Measurements from ENCODE around the gene FAM50A. TPM values are rescaled to one million over a fixed set of nuclear protein-coding genes. Genes with fewer than 3 reads are reported as not detected.

FAM50A gene
- total RNA-seq, 1 experiment from 2014 or later = 57.4 TPM

GRCh38 chrX:154490414-154491083, 46.6 kb downstream of the FAM50A start, which contains the start of gene SLC10A3:
SLC10A3 (minus strand) TSS chrX:154490629; CDS start chrX:154488940, 1,689 bp downstream.
- Histone ChIP-seq H3K56ac (ENCODE audit: insufficient read length, low read depth, low read length) (no peak within 1 kb of the TSS), H3K9me3 (ENCODE audit: control insufficient read depth, low read depth, low read length) (peaks cover 27% of the 10 kb centered on the region)

More at GRCh38 chrX:154490414-154491083, 46.6 kb downstream of the FAM50A start, which contains the start of gene SLC10A3:
- Mint-ChIP-seq H3K36me3 (ENCODE audit: insufficient read depth in 1 of 3, low read depth in 3 of 3) (peaks cover 3 to 14% (median 13%) of the 10 kb centered on the region in 3 experiments; a peak in 6 of 7 replicates), H3K4me1 (peaks cover 3 to 9% of the 10 kb centered on the region in 2 experiments; a peak in 3 of 4 replicates), H3K27me3 (ENCODE audit: low read depth) (peaks cover 5% of the 10 kb centered on the region; the same call in 1 of the 2 replicates), H3K4me3 (peak within 1 kb of the TSS; percentile 74 to 86), H3K27ac (peak within 1 kb of the TSS; percentile 79 to 96 (median 95); a peak in 5 of 7 replicates), H3K9me3 (peaks cover 53 to 70% of the 10 kb centered on the region in 2 experiments)
- H4K5ac ChIP-seq (ENCODE audit: insufficient read length, low read depth, low read length) = no peak within 1 kb of the TSS
- no peak within 1 kb of the TSS for H3K9ac ChIP-seq (ENCODE audit: extremely low read depth, insufficient read length, low read length)
- H4K20me1 ChIP-seq (ENCODE audit: control insufficient read depth, insufficient read depth, insufficient read length) = no peaks in the 10 kb centered on the region
- no peak within 1 kb of the TSS for H4K91ac ChIP-seq (ENCODE audit: insufficient read length, low read depth, low read length)
- H3K4me2 ChIP-seq (ENCODE audit: insufficient read depth, insufficient read length, low read length) = peak within 1 kb of the TSS; percentile 33
- DNase-seq = peak; percentile 97
- H3K23ac ChIP-seq (ENCODE audit: insufficient read length, low read depth, low read length) = no peak within 1 kb of the TSS
- no peak within 1 kb of the TSS for H2BK20ac ChIP-seq (ENCODE audit: low read depth, low read length, poor library complexity, severe bottlenecking)
- no peak within 1 kb of the TSS for H2AK5ac ChIP-seq (ENCODE audit: insufficient read length, low read length)
- H3K14ac ChIP-seq (ENCODE audit: insufficient read depth, low read length) = no peak within 1 kb of the TSS
- H2BK12ac ChIP-seq (ENCODE audit: insufficient read length, low read depth, low read length) = no peak within 1 kb of the TSS
- no peaks in the 10 kb centered on the region for H3K79me2 ChIP-seq (ENCODE audit: insufficient read depth, low read length)
- H3K18ac ChIP-seq (ENCODE audit: insufficient read length, low read depth, low read length) = no peak within 1 kb of the TSS
- no peaks in the 10 kb centered on the region for H3K27me3 ChIP-seq (ENCODE audit: insufficient read depth, low read length)
- no peak within 1 kb of the TSS for H2BK5ac ChIP-seq (ENCODE audit: insufficient read length, low read length)
- TF ChIP-seq CTCF (conservative IDR thresholded peaks at IDR 0.05) = no peak
- H2BK15ac ChIP-seq (ENCODE audit: low read depth, low read length) = no peak within 1 kb of the TSS
- no peaks in the 10 kb centered on the region for H3K4me1 ChIP-seq (ENCODE audit: insufficient read depth, low read length)
- WGBS (ENCODE audit: extremely low coverage, insufficient read length, low lambda C conversion rate) = no CpG with 5 or more reads among the region's 71 CpGs
- H3T11ph ChIP-seq (ENCODE audit: low read length) = no peak within 1 kb of the TSS
- H2BK120ac ChIP-seq (ENCODE audit: low read depth, low read length, poor library complexity, severe bottlenecking) = no peak within 1 kb of the TSS
- no peaks in the 10 kb centered on the region for H3K23me2 ChIP-seq (ENCODE audit: insufficient read length, low read depth, low read length, poor library complexity, severe bottlenecking)
- H2AFZ ChIP-seq (ENCODE audit: low read length) = no peak within 1 kb of the TSS
- H3K79me1 ChIP-seq (ENCODE audit: insufficient read depth, low read depth, low read length, poor library complexity, severe bottlenecking) = no peaks in the 10 kb centered on the region
- H3K27ac ChIP-seq (ENCODE audit: insufficient read length, low read depth, low read length) = no peak within 1 kb of the TSS
- no peak within 1 kb of the TSS for H3K4ac ChIP-seq (ENCODE audit: low read depth, low read length)
- H4K8ac ChIP-seq (replicated peaks; ENCODE audit: insufficient read length, low read depth, low read length) = no peak within 1 kb of the TSS
